NCI-H2029 treated with DMSO at 0.1 percent for 48 hours (cell line): ENCODE results near the gene MRPS16.

Experiments used
- DNase-seq: peaks from one replicate; lab custom pipeline; 2025; lab: John Stamatoyannopoulos, UW

The MRPS16 gene

DNA sequence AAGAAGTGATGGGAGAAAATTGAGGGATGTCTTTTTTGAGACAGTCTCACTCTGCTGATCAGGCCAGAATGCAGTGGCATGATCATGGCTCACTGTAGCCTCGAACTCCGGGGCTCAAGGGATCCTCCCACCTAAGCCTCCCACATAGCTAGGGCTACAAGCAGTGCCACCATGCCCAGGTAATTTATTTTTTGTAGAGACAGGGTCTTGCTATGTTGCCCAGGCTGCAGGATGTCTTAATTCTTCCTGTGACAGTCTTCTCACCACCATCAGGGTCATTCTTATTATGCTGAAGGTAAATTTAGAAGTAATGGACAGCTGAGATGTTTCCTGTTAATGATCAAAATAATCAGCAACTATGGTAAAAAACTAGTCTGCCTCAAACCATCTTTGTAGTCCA is 12.5 kb downstream of the MRPS16 start:
- no peak for DNase-seq

- DNase-seq, result no peak
Measured at GRCh38 chr10:73238990-73239566, 13.4 kb downstream of the MRPS16 start.

- DNase-seq, result no peak
Measured at GRCh38 chr10:73234695-73235094, 17.7 kb downstream of the MRPS16 start.

DNA sequence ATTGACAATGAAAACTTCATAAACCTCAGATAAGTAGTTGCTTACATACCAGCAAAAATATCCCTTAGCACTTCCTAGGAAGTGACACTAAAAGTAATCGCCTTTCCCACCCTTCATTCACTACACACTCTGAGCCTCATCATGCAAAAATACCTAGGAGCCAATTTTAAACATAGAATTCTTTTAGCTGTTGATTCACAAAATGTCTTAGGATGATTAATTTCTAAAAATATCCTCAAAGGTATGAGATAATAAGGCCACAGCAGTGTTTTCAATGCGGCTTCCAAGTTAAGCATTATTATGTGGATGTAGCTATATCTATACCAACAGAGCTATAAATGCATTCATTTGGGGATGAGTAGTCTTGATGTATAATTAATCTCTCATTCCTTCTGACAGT is 18.6 kb downstream of the MRPS16 start:
- DNase-seq, result no peak

GRCh38 chr10:73232887-73233286 is 19.6 kb downstream of the MRPS16 start:
- DNase-seq, result no peak

DNA sequence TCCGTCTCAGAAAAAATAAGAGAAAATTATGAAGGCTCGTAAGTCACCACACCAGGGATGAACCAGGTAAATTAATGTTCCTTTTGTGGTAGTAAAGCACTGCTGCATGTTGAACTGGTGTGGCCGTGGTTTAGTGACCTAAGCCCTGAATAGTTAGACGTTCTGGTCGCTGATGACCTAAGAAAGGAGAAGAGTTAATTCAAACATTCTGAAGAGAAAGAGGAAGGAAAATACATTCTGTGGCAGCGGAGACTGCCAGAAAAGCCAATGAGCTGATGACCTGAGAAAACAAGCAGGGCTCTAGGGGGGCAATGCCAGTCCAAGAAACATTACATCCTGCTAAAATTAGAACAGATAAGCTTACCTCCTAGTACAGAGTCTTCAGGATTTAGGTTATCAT is 22.9 kb downstream of the MRPS16 start:
- no peak for DNase-seq

- DNase-seq, result no peak
Measured at GRCh38 chr10:73228247-73228646, 24.2 kb downstream of the MRPS16 start.

- DNase-seq, result no peak
Measured at GRCh38 chr10:73226663-73227062, 25.8 kb downstream of the MRPS16 start.

DNA sequence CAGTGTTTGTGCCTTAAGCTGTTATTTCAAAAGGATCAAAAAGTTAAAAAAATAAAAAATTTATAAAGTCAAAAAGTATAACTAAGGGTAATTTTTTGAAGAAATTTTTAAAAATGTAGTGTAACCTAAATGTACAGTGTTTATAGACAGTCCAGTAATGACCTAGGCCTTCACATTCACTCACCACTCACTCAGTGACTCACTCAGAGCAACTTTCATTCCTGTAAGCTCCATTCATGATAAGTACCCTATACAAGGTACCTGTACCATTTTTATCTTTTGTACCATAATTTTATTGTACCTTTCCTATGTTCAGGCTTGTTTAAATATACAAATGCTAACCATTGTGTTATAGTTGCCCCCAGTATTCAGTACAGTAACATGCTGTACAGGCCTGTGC is 26.9 kb downstream of the MRPS16 start:
- no peak for DNase-seq

DNA sequence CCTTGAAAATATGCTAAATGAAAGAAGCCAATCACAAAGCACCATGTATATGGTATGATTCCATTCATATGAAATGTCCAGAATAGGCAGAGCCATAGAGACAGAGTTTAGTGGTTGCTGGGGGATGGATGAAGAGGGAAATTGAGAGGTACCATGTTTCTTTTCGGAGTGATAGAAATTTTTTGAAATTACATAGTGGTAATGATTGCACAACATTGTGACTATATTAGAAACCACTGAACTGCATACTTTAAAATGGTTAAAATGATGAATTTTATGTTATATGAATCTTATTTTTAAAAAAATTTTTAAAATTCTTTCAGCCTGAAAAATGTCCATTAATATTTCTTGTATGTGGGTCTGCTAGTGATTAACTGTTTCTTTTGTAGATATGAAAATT is 31.5 kb downstream of the MRPS16 start:
- DNase-seq, result no peak

- no peak for DNase-seq
Measured at GRCh38 chr10:73219384-73219783, 33.1 kb downstream of the MRPS16 start.

DNA sequence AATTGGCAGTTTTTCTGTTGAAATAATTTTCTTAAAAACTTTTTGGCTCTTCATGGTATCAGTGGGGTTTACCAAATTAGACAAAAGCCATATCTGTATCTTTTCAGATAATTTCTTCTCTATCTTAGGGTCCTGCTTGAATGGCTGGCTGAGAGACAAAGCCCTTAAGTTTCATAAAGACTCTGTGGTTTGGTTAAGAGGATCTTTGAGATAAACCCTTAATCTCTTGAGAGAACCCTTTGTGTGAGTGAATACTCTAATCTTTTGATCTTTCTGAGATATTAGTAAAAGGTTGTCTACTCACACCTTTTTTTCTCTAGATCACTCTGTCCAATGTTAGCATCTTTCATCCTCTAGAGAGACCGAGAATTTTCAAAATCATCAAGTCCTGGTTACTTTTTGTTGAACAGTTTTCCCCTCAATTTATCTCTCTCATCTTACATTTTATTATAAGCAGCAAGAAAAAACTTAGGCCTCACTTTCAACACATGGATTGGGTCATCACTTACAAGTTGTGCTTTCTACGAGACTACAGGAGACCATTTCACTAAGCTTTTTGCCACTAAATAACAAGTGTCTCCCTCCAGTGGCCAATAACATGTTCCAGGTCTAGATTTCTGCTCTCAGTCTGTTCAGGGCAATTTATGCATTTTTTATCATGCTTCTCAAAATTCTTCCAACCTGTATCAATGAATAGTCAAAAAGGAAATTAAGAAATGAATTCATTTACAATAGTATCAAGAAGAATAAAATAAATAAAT is 33.8 kb downstream of the MRPS16 start:
- DNase-seq, result no peak

DNA sequence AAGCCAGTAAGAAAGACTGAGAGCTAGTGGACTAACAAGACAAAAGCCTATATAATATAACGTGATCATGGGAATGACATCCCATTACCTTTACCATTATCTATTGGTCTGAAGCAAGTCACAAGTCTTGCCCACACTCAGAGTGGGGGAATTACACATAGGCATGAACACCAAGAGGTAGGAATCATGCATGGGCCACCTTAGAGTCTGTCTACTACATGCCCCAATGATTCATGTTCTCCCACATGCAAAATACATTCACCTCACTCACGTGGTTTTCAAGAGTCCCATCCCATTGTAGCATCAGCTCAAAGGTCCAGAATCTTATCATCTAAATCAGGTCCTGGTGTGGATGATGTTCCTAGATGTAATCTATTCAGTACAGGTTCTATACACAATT is 34.8 kb downstream of the MRPS16 start:
- no peak for DNase-seq

DNA sequence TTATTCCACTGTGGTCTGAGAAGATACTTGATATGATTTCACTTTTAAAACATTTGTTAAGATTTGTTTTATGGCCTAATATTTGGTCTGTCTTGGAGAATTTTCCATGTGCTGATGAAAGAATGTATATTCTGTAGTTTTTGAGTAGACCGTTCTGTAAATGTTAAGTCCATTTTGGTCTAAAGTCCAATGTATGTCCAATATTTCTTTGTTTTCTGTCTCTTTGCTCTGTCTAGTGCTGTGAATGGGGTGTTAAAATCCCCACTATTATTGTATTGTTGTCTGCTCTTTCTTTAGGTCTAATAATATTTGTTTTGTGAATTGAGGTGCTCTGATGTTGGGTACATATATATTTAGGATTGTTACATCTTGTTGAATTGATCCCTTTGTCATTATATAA is 36.7 kb downstream of the MRPS16 start:
- DNase-seq, result no peak

GRCh38 chr10:73211106-73211811 is 41.2 kb downstream of the MRPS16 start:
- no peak for DNase-seq

GRCh38 chr10:73210395-73211105 is 41.9 kb downstream of the MRPS16 start:
- no peak for DNase-seq

DNA sequence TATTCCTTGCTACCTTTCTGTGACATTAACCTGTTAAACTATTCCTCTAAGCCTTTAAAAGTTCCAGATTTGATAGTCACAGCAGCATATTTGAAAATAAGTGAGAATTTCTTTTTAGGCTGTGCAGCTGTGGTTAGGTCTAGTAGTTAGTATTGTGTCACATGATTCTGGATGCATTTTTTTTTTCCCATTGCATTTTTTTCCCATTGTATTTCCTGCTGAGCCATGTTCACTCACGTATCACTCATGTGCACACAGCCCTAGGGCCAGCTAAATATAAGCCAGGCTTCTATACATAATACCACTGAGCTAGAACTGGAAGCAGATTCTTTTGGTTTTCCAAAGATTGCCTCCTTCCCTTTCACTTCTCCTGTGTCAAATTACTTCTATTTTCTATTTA is 42.7 kb downstream of the MRPS16 start:
- no peak for DNase-seq

DNA sequence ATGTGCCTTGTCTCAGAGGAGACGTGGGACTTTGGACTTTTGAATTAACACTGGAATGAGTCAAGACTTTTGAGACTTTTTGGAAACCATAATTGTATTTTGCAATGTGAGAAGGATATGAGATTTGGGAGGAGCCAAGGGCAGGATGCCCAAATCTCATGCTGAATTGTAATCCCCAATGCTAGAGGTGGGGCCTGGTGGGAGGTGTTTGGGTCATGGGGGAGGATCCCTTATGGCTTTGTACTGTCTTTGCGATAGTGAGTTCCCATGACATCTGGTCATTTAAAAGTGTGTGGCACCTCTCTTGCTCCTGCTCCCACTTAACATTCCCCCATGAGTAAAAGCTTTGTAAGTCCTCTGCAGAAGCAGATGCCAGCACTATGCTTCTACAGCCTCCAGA is 44.6 kb downstream of the MRPS16 start:
- no peak for DNase-seq

- DNase-seq, result no peak
Measured at GRCh38 chr10:73206385-73206784, 46.1 kb downstream of the MRPS16 start.

GRCh38 chr10:73205890-73206289 is 46.6 kb downstream of the MRPS16 start:
- no peak for DNase-seq

DNA sequence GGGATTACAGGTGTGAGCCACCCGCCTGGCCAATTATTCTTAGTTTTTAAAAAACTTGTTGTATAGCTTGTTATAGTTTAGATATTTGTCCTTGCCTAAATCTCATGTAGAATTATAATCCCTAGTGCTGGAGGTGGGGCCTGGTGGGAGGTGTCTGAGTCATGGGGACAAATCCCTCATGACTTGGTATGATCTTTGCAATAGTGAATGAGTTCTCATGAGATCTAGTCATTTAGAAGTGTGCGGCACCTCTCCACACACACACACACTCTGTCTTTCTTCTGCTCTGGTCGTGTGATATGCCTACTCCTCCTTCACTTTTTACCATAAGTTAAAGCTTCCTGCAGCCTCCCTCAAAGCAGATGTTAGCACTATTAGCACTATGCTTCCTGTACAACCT is 47.4 kb downstream of the MRPS16 start:
- DNase-seq, result no peak
